Thoracic aorta (tissue), 2 donors: Measurements from ENCODE around the gene ABCD4. TPM values are rescaled to one million over a fixed set of nuclear protein-coding genes. Genes with fewer than 3 reads are reported as not detected.

Experiments
- ATAC-seq: fragments of 150-250 bp; one replicate; pipeline ENCODE4 v1.8.0; 2017; ENCODE audit warnings: low read depth; ENCODE audit not compliant: insufficient number of reproducible peaks, low FRiP score
- DNase-seq: peaks from one replicate; pipeline ENCODE4 v3.0.0-alpha.2; 2020; ENCODE audit warnings: low spot score
- H3K27ac ChIP-seq, 2 donors: fragments of 200-600 bp; sonication (generic); 1 replicate in 1 of 2; 2 replicates in 1 of 2; pipeline ENCODE4 v1.5.1; 2016; ENCODE audit warnings: mild to moderate bottlenecking in 2 of 2, moderate library complexity in 2 of 2
- H3K27me3 ChIP-seq: fragments of 200-600 bp; sonication (generic); replicated peaks from 2 replicates; pipeline ENCODE4 v1.6.0; 2016; ENCODE audit warnings: mild to moderate bottlenecking; ENCODE audit not compliant: insufficient read depth
- H3K36me3 ChIP-seq: fragments of 200-600 bp; sonication (generic); one replicate; pipeline ENCODE4 v1.5.1; 2016
- H3K4me1 ChIP-seq, 2 donors: fragments of 200-600 bp; sonication (generic); 1 replicate in 1 of 2; 2 replicates in 1 of 2; pipeline versions ENCODE4 v1.5.1 to v1.6.0; 2016; ENCODE audit warnings: low read depth in 2 of 2, mild to moderate bottlenecking in 1 of 2; ENCODE audit not compliant: control insufficient read depth in 1 of 2
- H3K4me3 ChIP-seq: fragments of 200-600 bp; sonication (generic); 2 replicates; pipeline ENCODE4 v1.5.1; 2016; ENCODE audit warnings: mild to moderate bottlenecking
- H3K9me3 ChIP-seq: fragments of 200-600 bp; sonication (generic); 2 replicates; pipeline ENCODE4 v1.5.1; 2016
- total RNA-seq, 2 donors: library from RNA; depleted of rRNA; stranded (reverse); fragments of >200 nt; gene quantifications; one replicate each; pipeline versions ENCODE4 v1.1.0 to v1.2.3, GENCODE V29; 2016
- TF ChIP-seq, protein P1 (sequence below): fragments of 200-600 bp; sonication (generic); IDR thresholded peaks from one replicate; pipeline ENCODE4 v1.5.1; 2019; ENCODE audit warnings: antibody characterized with exemption

The ABCD4 gene
- 10 to 100 TPM; 47.7 to 62.4 TPM for total RNA-seq

GRCh38 chr14:74302634-74303569 lies at the start of gene ABCD4:
ABCD4 (minus strand) TSS chr14:74302934; CDS start chr14:74302912, 22 bp downstream.
- ATAC-seq: peak; percentile 89
- peak; percentile 83 for DNase-seq
- TF ChIP-seq, protein P1, sequence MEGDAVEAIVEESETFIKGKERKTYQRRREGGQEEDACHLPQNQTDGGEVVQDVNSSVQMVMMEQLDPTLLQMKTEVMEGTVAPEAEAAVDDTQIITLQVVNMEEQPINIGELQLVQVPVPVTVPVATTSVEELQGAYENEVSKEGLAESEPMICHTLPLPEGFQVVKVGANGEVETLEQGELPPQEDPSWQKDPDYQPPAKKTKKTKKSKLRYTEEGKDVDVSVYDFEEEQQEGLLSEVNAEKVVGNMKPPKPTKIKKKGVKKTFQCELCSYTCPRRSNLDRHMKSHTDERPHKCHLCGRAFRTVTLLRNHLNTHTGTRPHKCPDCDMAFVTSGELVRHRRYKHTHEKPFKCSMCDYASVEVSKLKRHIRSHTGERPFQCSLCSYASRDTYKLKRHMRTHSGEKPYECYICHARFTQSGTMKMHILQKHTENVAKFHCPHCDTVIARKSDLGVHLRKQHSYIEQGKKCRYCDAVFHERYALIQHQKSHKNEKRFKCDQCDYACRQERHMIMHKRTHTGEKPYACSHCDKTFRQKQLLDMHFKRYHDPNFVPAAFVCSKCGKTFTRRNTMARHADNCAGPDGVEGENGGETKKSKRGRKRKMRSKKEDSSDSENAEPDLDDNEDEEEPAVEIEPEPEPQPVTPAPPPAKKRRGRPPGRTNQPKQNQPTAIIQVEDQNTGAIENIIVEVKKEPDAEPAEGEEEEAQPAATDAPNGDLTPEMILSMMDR: peak; percentile 29

DNA sequence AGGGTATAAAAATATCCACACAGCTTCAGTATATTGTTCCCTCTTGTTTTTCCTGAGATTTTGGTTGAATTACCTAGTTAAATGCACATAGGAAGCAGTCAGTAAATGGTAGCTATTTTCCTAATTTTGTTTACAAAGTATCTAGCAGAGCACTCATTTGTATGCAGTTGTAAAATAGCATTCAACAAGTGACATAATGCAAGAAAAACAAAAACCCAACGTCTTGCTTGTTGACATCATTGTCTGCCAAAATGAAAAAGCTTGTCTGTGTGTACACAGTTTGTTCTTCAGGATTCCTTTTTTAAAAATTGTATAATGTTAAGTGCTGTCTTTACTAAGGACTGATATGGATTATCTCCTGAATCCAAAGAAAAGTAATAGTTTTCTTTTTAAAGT lies 48.2 kb upstream of the ABCD4 start:
- Histone ChIP-seq H3K4me1 (no peaks in the 10 kb centered on the region), H3K36me3 (no peaks in the 10 kb centered on the region), H3K27me3 (no peaks in the 10 kb centered on the region), H3K9me3 (no peaks in the 10 kb centered on the region), H3K27ac (no peak overlapping the region), H3K4me3 (no peak overlapping the region)
- TF ChIP-seq, protein P1: no peak
- ATAC-seq (no peak), DNase-seq (no peak)

More at GRCh38 chr14:74302634-74303569, at the start of gene ABCD4:
- H3K27ac ChIP-seq: peak within 1 kb of the TSS; percentile 74 to 81
- no peaks in the 10 kb centered on the region for H3K27me3 ChIP-seq
- H3K4me3 ChIP-seq: peak within 1 kb of the TSS; percentile 95
- H3K4me1 ChIP-seq: peaks cover 7 to 18% of the 10 kb centered on the region in 2 donors
- H3K36me3 ChIP-seq: peaks cover 3% of the 10 kb centered on the region
- H3K9me3 ChIP-seq: no peaks in the 10 kb centered on the region

DNA sequence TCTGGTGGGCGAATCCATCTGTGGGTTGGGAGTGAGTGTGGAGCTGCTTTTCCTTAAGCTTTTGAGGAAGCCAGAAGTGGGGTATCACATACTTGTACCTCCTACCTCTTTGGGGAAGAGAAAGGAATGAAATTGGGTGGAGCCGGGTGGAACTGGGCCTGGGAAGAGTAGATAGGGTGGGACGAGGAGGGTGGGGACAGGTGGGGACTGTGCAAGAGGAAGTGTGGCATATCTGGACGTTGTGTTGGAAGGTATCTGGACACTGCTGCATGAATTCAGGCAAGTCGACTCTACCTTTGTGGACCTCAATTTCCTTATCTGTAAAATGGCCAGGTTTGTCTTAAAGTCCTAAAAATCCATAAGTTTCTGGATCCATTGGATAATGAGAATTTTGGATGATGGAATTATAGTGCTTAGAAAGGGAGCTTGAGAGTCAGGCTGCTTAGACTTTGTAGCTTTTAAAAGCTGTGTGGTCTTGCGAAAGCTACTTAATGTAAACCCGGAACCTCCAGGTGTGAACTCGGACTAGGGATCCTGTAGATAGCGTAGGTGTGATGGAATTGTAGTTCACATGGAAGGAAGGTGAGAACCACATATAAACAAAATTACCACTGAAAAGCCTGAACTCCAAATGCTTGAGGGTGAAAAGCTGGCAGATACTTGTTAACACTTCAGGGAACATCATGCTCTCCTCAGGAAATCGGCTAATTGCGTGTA lies 47.6 kb upstream of the ABCD4 start:
- Histone ChIP-seq H3K36me3 (no peaks in the 10 kb centered on the region), H3K27ac (no peak overlapping the region), H3K4me1 (no peaks in the 10 kb centered on the region), H3K9me3 (no peaks in the 10 kb centered on the region), H3K27me3 (no peaks in the 10 kb centered on the region), H3K4me3 (no peak overlapping the region)
- TF ChIP-seq, protein P1: no peak
- ATAC-seq (no peak), DNase-seq (no peak)

DNA sequence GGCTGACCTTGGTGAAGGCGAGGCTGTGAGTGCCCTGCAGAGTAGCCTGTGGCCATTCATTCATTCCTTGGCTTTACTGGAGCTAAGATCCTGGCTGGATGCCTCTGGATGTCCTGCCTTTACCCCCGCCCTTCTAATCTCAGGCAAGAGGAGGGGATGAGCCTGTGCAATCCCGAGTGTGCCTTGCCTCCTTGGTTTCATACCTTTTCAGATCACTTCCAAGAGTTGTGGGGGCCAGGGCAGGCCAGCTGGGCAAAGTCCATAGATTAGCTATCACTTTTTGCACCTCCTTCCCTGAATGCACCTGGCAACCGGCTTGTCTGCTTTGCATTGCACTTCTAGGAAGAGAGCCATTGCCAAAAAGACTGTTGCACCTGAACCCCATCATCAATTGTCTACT lies 47.0 kb upstream of the ABCD4 start:
- Histone ChIP-seq H3K4me1 (no peaks in the 10 kb centered on the region), H3K9me3 (no peaks in the 10 kb centered on the region), H3K4me3 (no peak overlapping the region), H3K27ac (no peak overlapping the region), H3K27me3 (no peaks in the 10 kb centered on the region), H3K36me3 (no peaks in the 10 kb centered on the region)
- ATAC-seq (no peak), DNase-seq (no peak)
- TF ChIP-seq, protein P1: no peak
